ENCODE measurements around the gene RBM26.
A peak's percentile ranks its signal among the peaks of the same experiment; 100 is the strongest.
"Not testable (repeated sequence)": the region's sequence is repeated elsewhere in the genome, so short reads cannot be mapped to it uniquely, and the experiment has no call there.

Gene RBM26

GRCh38 chr13:79386125-79386826 is 19.8 kb downstream of the RBM26 start:
- peak; percentile 74 for ATAC-seq
- no peak for DNase-seq

- DNase-seq (peak; percentile 41), ATAC-seq (peak; percentile 91)
These were observed 20.4 kb downstream of the RBM26 start for GRCh38 chr13:79385694-79386093.

- DNase-seq: no peak
- ATAC-seq: no peak
These were observed 21.9 kb downstream of the RBM26 start for GRCh38 chr13:79384022-79384610.

- ATAC-seq: no peak
- DNase-seq: no peak
These were observed 23.3 kb downstream of the RBM26 start for GRCh38 chr13:79382545-79383275.

GRCh38 chr13:79380997-79381396 is 25.1 kb downstream of the RBM26 start:
- no peak for ATAC-seq
- DNase-seq: no peak

- ATAC-seq: no peak
These were observed 26.8 kb downstream of the RBM26 start for GRCh38 chr13:79379274-79379673.

GRCh38 chr13:79376843-79377242 is 29.2 kb downstream of the RBM26 start:
- DNase-seq (no peak), ATAC-seq (no peak)

More at GRCh38 chr13:79379274-79379673, 26.8 kb downstream of the RBM26 start:
- DNase-seq: no peak

- ATAC-seq (no peak), DNase-seq (no peak)
These were observed 31.5 kb downstream of the RBM26 start for GRCh38 chr13:79374578-79374977.

- no peak for ATAC-seq
- no peak for DNase-seq
These were observed 32.1 kb downstream of the RBM26 start for GRCh38 chr13:79373916-79374315.

GRCh38 chr13:79369226-79369625 is 36.8 kb downstream of the RBM26 start:
- no peak for DNase-seq
- no peak for ATAC-seq

GRCh38 chr13:79365981-79366380 is 40.1 kb downstream of the RBM26 start:
- ATAC-seq (no peak), DNase-seq (no peak)

GRCh38 chr13:79361299-79361698 is 44.8 kb downstream of the RBM26 start:
- no peak for DNase-seq
- no peak for ATAC-seq

- ATAC-seq (peak; percentile 78), DNase-seq (no peak)
These were observed 46.0 kb downstream of the RBM26 start for GRCh38 chr13:79360095-79360494.

- no peak for ATAC-seq
- DNase-seq: no peak
These were observed 47.0 kb downstream of the RBM26 start for GRCh38 chr13:79359064-79359463.

GRCh38 chr13:79354285-79354684 is 51.8 kb downstream of the RBM26 start:
- DNase-seq: no peak
- ATAC-seq: no peak

GRCh38 chr13:79353693-79354092 is 52.4 kb downstream of the RBM26 start:
- DNase-seq (no peak), ATAC-seq (no peak)

GRCh38 chr13:79352107-79352506 is 53.9 kb downstream of the RBM26 start:
- no peak for DNase-seq
- no peak for ATAC-seq

- not testable (repeated sequence) for ATAC-seq, DNase-seq
These were observed 56.4 kb downstream of the RBM26 start for GRCh38 chr13:79349608-79350007.

- ATAC-seq (no peak), DNase-seq (no peak)
These were observed 57.0 kb downstream of the RBM26 start for GRCh38 chr13:79349011-79349410.

- ATAC-seq: peak; percentile 79
- peak; percentile 15 for DNase-seq
These were observed 59.6 kb downstream of the RBM26 start for GRCh38 chr13:79346300-79346914.

- DNase-seq (no peak), ATAC-seq (no peak)
These were observed 64.9 kb downstream of the RBM26 start for GRCh38 chr13:79341202-79341601.

- ATAC-seq: no peak
- DNase-seq: no peak
These were observed 65.6 kb downstream of the RBM26 start for GRCh38 chr13:79340490-79340889.

- DNase-seq (no peak), ATAC-seq (no peak)
These were observed 67.7 kb downstream of the RBM26 start for GRCh38 chr13:79338343-79338742.

Measured in stimulated activated naive CD8-positive, alpha-beta T cell treated with anti-CD3 and anti-CD28 coated beads, Interleukin-15, Interleukin-2, amounts not matched to agents 100 U/mL and 50 U/mL, for 24 hours (primary cell).